Gastrocnemius medialis (tissue), 4 donors: Measurements from ENCODE around the gene LRIG2.

Experiments
- POLR2A ChIP-seq, 2 donors: fragments of 450-650 bp; IDR thresholded peaks; one replicate each; pipeline ENCODE4 v1.6.1; 2017; ENCODE audit warnings: antibody characterized with exemption in 2 of 2, mild to moderate bottlenecking in 2 of 2, moderate library complexity in 2 of 2
- TF ChIP-seq, protein P1 (sequence below), 5 experiments: fragments of 450-650 bp in 3 of 5; fragments of 200-600 bp in 2 of 5; sonication (generic) in 2 of 5; IDR thresholded peaks in 4 of 5; conservative IDR thresholded peaks in 1 of 5; 1 replicate in 4 of 5; 2 replicates in 1 of 5; pipeline ENCODE4 v1.5.1; 2016 to 2019; ENCODE audit warnings: antibody characterized with exemption in 5 of 5, mild to moderate bottlenecking in 3 of 5, moderate library complexity in 3 of 5

- TF ChIP-seq, protein P1, sequence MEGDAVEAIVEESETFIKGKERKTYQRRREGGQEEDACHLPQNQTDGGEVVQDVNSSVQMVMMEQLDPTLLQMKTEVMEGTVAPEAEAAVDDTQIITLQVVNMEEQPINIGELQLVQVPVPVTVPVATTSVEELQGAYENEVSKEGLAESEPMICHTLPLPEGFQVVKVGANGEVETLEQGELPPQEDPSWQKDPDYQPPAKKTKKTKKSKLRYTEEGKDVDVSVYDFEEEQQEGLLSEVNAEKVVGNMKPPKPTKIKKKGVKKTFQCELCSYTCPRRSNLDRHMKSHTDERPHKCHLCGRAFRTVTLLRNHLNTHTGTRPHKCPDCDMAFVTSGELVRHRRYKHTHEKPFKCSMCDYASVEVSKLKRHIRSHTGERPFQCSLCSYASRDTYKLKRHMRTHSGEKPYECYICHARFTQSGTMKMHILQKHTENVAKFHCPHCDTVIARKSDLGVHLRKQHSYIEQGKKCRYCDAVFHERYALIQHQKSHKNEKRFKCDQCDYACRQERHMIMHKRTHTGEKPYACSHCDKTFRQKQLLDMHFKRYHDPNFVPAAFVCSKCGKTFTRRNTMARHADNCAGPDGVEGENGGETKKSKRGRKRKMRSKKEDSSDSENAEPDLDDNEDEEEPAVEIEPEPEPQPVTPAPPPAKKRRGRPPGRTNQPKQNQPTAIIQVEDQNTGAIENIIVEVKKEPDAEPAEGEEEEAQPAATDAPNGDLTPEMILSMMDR (IDR thresholded peaks at IDR 0.05 in 4 of 5, conservative IDR thresholded peaks at IDR 0.05 in 1 of 5) = no peak
- TF ChIP-seq POLR2A (IDR thresholded peaks at IDR 0.05) = no peak
Observed at GRCh38 chr1:113086541-113086940, 13.5 kb downstream of the LRIG2 start.
